ENCODE measurements around the gene SPINK2.

- TF ChIP-seq CTCF (conservative IDR thresholded peaks at IDR 0.05; ENCODE audit: low read depth, low read length) = no peak
- 0 out of 2 replicates have a peak, but pooled peaks have one; percentile 6 for TF ChIP-seq SMC3 (IDR thresholded peaks at IDR 0.05; ENCODE audit: low read depth, low read length)
- TF ChIP-seq RAD21 (IDR thresholded peaks at IDR 0.05; ENCODE audit: low read length) = no peak
- no peak for TF ChIP-seq POLR2A (IDR thresholded peaks at IDR 0.05; ENCODE audit: low read depth, low read length)
- no peak for TF ChIP-seq MAFK (IDR thresholded peaks at IDR 0.05; ENCODE audit: low read depth, low read length)
- no peak for TF ChIP-seq BHLHE40 (IDR thresholded peaks at IDR 0.05; ENCODE audit: low read depth, low read length)
- TF ChIP-seq ELK1 (IDR thresholded peaks at IDR 0.05; ENCODE audit: borderline replicate concordance, low read depth, low read length) = no peak
- no peak for TF ChIP-seq NFE2L2 (IDR thresholded peaks at IDR 0.05; ENCODE audit: low read depth, low read length)
- no peak for TF ChIP-seq CEBPB (IDR thresholded peaks at IDR 0.05; ENCODE audit: low read depth, low read length)
Measured at GRCh38 chr4:56786955-56787354, 34.5 kb downstream of the SPINK2 start.
